Transverse colon (tissue), 4 donors: ENCODE data around the gene CCDC150. TPM values are rescaled to one million over a fixed set of nuclear protein-coding genes. Genes with fewer than 3 reads are reported as not detected.

Source experiments
- DNase-seq: peaks from one replicate; pipeline ENCODE4 v3.0.0-alpha.2; 2019
- H3K27ac ChIP-seq, 4 donors: fragments of 200-600 bp; sonication (generic); 2 replicates each; pipeline ENCODE4 v1.5.1; 2016 to 2018; ENCODE audit warnings: inconsistent platforms in 4 of 4
- H3K27me3 ChIP-seq: fragments of 200-600 bp; sonication (generic); 2 replicates; pipeline ENCODE4 v1.5.1; 2017; ENCODE audit warnings: inconsistent platforms
- H3K36me3 ChIP-seq, 4 donors: fragments of 200-600 bp; sonication (generic); 2 replicates each; pipeline ENCODE4 v1.5.1; 2017 to 2019; ENCODE audit warnings: inconsistent platforms in 4 of 4
- H3K4me1 ChIP-seq, 4 donors: fragments of 200-600 bp; sonication (generic); 2 replicates each; pipeline ENCODE4 v1.5.1; 2017 to 2020; ENCODE audit warnings: inconsistent platforms in 4 of 4
- H3K4me3 ChIP-seq, 4 donors: fragments of 200-600 bp; sonication (generic); 1 replicate in 1 of 4; 2 replicates in 3 of 4; pipeline versions ENCODE4 v1.5.1 to v1.6.1; 2017 to 2019; ENCODE audit warnings: inconsistent platforms in 4 of 4
- H3K9me3 ChIP-seq, 2 donors: fragments of 200-600 bp; sonication (generic); 2 replicates each; pipeline ENCODE4 v1.5.1; 2017 to 2019; ENCODE audit warnings: inconsistent platforms in 2 of 2
- CTCF ChIP-seq, 5 experiments: fragments of 200-600 bp in 3 of 5; fragments of 450-650 bp in 2 of 5; sonication (generic) in 3 of 5; IDR thresholded peaks; 1 replicate in 2 of 5; 2 replicates in 3 of 5; pipeline ENCODE4 v1.5.1; 2016 to 2017; ENCODE audit warnings: antibody characterized with exemption in 5 of 5, inconsistent platforms in 3 of 5, mild to moderate bottlenecking in 2 of 5, moderate library complexity in 1 of 5
- EP300 ChIP-seq: sonication (generic); formaldehyde crosslinking; IDR thresholded peaks from one replicate; pipeline ENCODE4 v1.6.1; 2017; ENCODE audit warnings: antibody characterized with exemption, low read depth
- POLR2A ChIP-seq: fragments of 450-650 bp; IDR thresholded peaks from one replicate; pipeline ENCODE4 v1.6.1; 2016; ENCODE audit warnings: antibody characterized with exemption, mild to moderate bottlenecking, moderate library complexity
- POLR2AphosphoS5 ChIP-seq, 3 donors: sonication (generic); formaldehyde crosslinking; IDR thresholded peaks; one replicate each; pipeline ENCODE4 v1.6.1; 2016; ENCODE audit warnings: antibody characterized with exemption in 3 of 3
- WGBS, 2 donors: methylation state at CpG; one replicate each; pipeline ENCODE4 v1.1.5; 2018; ENCODE audit warnings: low coverage in 1 of 2; 5-methylcytosine and 5-hydroxymethylcytosine counted together
- in situ Hi-C, 4 donors: fragments of 200-750 bp; cut with MboI; loops; one replicate each; pipeline versions ENCODE4 v1.15.0 to v1.15.1; 2017; ENCODE audit warnings: low sequenced_read_pairs in 3 of 4, low pct_ligation_motif_present in 1 of 4, low pct_unique_long_range_greater_than_20kb in 1 of 4
- intact Hi-C: fragments of 100-400 bp; cut with DNase I; formaldehyde crosslinking; loops from one replicate; pipeline ENCODE4 v1.15.1; 2023; ENCODE audit warnings: low total_unique reads
- total RNA-seq, 4 donors: library from RNA; depleted of rRNA; stranded (reverse); fragments of >200 nt; gene quantifications; one replicate each; pipeline ENCODE4 v1.1.0, GENCODE V29; 2016

CCDC150 gene
- total RNA-seq, 4 donors from 2014 or later = 1.6 to 137 (median 2.7) TPM; not detected in 1

GRCh38 chr2:196613302-196613701 lies 26.2 kb upstream of the CCDC150 start:
- in situ Hi-C loops (no loop called here), intact Hi-C loops (no loop called here)
- H3K27me3 ChIP-seq = no peaks in the 10 kb centered on the region
- DNase-seq = no peak
- no peaks in the 10 kb centered on the region for H3K9me3 ChIP-seq
- no peak overlapping the region for H3K27ac ChIP-seq
- 87 to 96% methylated on average over 2 of the region's 2 CpGs for WGBS, 2 donors
- H3K4me1 ChIP-seq = no peaks in the 10 kb centered on the region
- no peaks in the 10 kb centered on the region for H3K36me3 ChIP-seq
- H3K4me3 ChIP-seq = no peak overlapping the region
- no peak for TF ChIP-seq POLR2AphosphoS5 (IDR thresholded peaks at IDR 0.05)
- no peak for TF ChIP-seq EP300
- TF ChIP-seq CTCF (IDR thresholded peaks at IDR 0.05) = no peak
- TF ChIP-seq POLR2A = no peak

- whole genome bisulfite sequencing, 2 donors = 69 to 72% methylated on average over 3 of the region's 3 CpGs
- no peak for DNase-seq
- in situ Hi-C loops (no loop called here), intact Hi-C loops (no loop called here)
- no peaks in the 10 kb centered on the region for H3K27me3 ChIP-seq
- no peak overlapping the region for H3K4me3 ChIP-seq
- no peaks in the 10 kb centered on the region for H3K9me3 ChIP-seq
- H3K27ac ChIP-seq = no peak overlapping the region
- H3K36me3 ChIP-seq = no peaks in the 10 kb centered on the region
- TF ChIP-seq EP300 (no peak), POLR2A (no peak), CTCF (IDR thresholded peaks at IDR 0.05) (no peak), POLR2AphosphoS5 (IDR thresholded peaks at IDR 0.05) (no peak)
- H3K4me1 ChIP-seq = no peaks in the 10 kb centered on the region
Measured at GRCh38 chr2:196617430-196617829, 22.1 kb upstream of the CCDC150 start.

- no peaks in the 10 kb centered on the region for H3K9me3 ChIP-seq
- H3K27me3 ChIP-seq = no peaks in the 10 kb centered on the region
- no peak for DNase-seq
- in situ Hi-C loops = no loop called here
- H3K27ac ChIP-seq = no peak overlapping the region
- H3K4me3 ChIP-seq = no peak overlapping the region
- H3K36me3 ChIP-seq = no peaks in the 10 kb centered on the region
- 95 to 100% methylated on average over 4 of the region's 4 CpGs for WGBS, 2 donors
- TF ChIP-seq CTCF (IDR thresholded peaks at IDR 0.05) = no peak
- TF ChIP-seq POLR2A = no peak
- TF ChIP-seq POLR2AphosphoS5 (IDR thresholded peaks at IDR 0.05) = no peak
- no peak for TF ChIP-seq EP300
- intact Hi-C loops = no loop called here
- H3K4me1 ChIP-seq = no peaks in the 10 kb centered on the region
Measured at GRCh38 chr2:196618661-196619060, 20.9 kb upstream of the CCDC150 start.

- Histone ChIP-seq H3K4me3 (no peak overlapping the region), H3K9me3 (peaks cover 5 to 8% of the 10 kb centered on the region in 2 donors), H3K27ac (no peak overlapping the region), H3K4me1 (no peaks in the 10 kb centered on the region), H3K36me3 (no peaks in the 10 kb centered on the region), H3K27me3 (no peaks in the 10 kb centered on the region)
- in situ Hi-C loops = loop anchor here in 1 of 4 donors (25.0 kb wide), 1 partner anchor 318 kb away; no protein-coding TSS in a partner anchor
- WGBS, 2 donors = 92 to 93% methylated on average over 2 of the region's 2 CpGs
- DNase-seq = no peak
- TF ChIP-seq EP300 = no peak
- TF ChIP-seq POLR2AphosphoS5 (IDR thresholded peaks at IDR 0.05) = no peak
- no peak for TF ChIP-seq POLR2A
- TF ChIP-seq CTCF (IDR thresholded peaks at IDR 0.05) = no peak
- intact Hi-C loops = no loop called here
Measured at GRCh38 chr2:196630531-196630930, 9.0 kb upstream of the CCDC150 start.
